ENCODE data around the gene ELP4.

The ELP4 gene

DNA sequence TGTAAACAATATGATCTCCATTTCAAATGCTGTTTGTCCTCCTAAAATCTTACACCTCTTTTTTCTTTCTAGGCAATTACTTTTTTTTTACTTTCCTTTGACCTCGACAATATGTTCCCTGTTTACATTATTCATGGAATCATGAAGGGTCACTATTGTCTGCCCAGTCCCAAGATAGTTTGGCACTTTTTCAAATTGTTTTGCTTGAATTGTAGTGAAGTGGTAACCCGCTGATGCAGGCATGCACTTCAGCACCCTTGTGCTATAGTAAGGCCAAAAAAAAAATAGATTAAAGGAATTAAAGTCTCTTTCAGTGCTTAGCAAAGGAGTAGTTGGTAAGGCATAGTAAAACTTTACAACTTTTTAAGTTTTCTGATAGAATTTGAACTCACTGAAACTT lies 210.7 kb downstream of the ELP4 start:
- Histone ChIP-seq H3K4me3 (ENCODE audit: low read length, poor library complexity, severe bottlenecking) (no peak overlapping the region), H3K4me2 (ENCODE audit: low read depth, low read length, poor library complexity, severe bottlenecking) (no peak overlapping the region), H3K36me3 (ENCODE audit: insufficient read depth, low read length) (no peaks in the 10 kb centered on the region), H3K4me1 (ENCODE audit: insufficient read depth, low read length, poor library complexity, severe bottlenecking) (peaks cover 12% of the 10 kb centered on the region), H3F3A (ENCODE audit: low read depth) (no peaks in the 10 kb centered on the region), H3K9me2 (replicated peaks; ENCODE audit: low read depth, low read length) (no peaks in the 10 kb centered on the region), H4K20me1 (ENCODE audit: insufficient read depth, low read length, poor library complexity, severe bottlenecking) (no peaks in the 10 kb centered on the region), H3K9me3 (ENCODE audit: insufficient read depth, low read depth, low read length) (no peaks in the 10 kb centered on the region), H3K79me2 (ENCODE audit: insufficient read depth, low read length) (no peaks in the 10 kb centered on the region), H2AFZ (ENCODE audit: low read length) (no peak overlapping the region), H3K27me3 (ENCODE audit: insufficient read depth, low read length, poor library complexity, severe bottlenecking) (no peaks in the 10 kb centered on the region), H3K9ac (ENCODE audit: low read depth, low read length, poor library complexity, severe bottlenecking) (no peak overlapping the region)
- TF ChIP-seq, protein P1, sequence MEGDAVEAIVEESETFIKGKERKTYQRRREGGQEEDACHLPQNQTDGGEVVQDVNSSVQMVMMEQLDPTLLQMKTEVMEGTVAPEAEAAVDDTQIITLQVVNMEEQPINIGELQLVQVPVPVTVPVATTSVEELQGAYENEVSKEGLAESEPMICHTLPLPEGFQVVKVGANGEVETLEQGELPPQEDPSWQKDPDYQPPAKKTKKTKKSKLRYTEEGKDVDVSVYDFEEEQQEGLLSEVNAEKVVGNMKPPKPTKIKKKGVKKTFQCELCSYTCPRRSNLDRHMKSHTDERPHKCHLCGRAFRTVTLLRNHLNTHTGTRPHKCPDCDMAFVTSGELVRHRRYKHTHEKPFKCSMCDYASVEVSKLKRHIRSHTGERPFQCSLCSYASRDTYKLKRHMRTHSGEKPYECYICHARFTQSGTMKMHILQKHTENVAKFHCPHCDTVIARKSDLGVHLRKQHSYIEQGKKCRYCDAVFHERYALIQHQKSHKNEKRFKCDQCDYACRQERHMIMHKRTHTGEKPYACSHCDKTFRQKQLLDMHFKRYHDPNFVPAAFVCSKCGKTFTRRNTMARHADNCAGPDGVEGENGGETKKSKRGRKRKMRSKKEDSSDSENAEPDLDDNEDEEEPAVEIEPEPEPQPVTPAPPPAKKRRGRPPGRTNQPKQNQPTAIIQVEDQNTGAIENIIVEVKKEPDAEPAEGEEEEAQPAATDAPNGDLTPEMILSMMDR (conservative IDR thresholded peaks at IDR 0.05; ENCODE audit: low read length): no peak
- no peak for TF ChIP-seq EZH2phosphoT487 (IDR thresholded peaks at IDR 0.05; ENCODE audit: borderline replicate concordance)

GRCh38 chr11:31720671-31721365 lies 211.3 kb downstream of the ELP4 start:
- no peak overlapping the region for H3K4me2 ChIP-seq (ENCODE audit: low read depth, low read length, poor library complexity, severe bottlenecking)
- H3K36me3 ChIP-seq (ENCODE audit: insufficient read depth, low read length): no peaks in the 10 kb centered on the region
- H3K9ac ChIP-seq (ENCODE audit: low read depth, low read length, poor library complexity, severe bottlenecking): no peak overlapping the region
- H3K4me1 ChIP-seq (ENCODE audit: insufficient read depth, low read length, poor library complexity, severe bottlenecking): peaks cover 12% of the 10 kb centered on the region
- H3K9me3 ChIP-seq (ENCODE audit: insufficient read depth, low read depth, low read length): no peaks in the 10 kb centered on the region
- no peak overlapping the region for H3K4me3 ChIP-seq (ENCODE audit: low read length, poor library complexity, severe bottlenecking)
- H4K20me1 ChIP-seq (ENCODE audit: insufficient read depth, low read length, poor library complexity, severe bottlenecking): no peaks in the 10 kb centered on the region
- H3K27me3 ChIP-seq (ENCODE audit: insufficient read depth, low read length, poor library complexity, severe bottlenecking): no peaks in the 10 kb centered on the region
- no peaks in the 10 kb centered on the region for H3F3A ChIP-seq (ENCODE audit: low read depth)
- H3K79me2 ChIP-seq (ENCODE audit: insufficient read depth, low read length): no peaks in the 10 kb centered on the region
- TF ChIP-seq, protein P1 (conservative IDR thresholded peaks at IDR 0.05; ENCODE audit: low read length): no peak
- TF ChIP-seq EZH2phosphoT487 (IDR thresholded peaks at IDR 0.05; ENCODE audit: borderline replicate concordance): no peak
- H3K9me2 ChIP-seq (replicated peaks; ENCODE audit: low read depth, low read length): no peaks in the 10 kb centered on the region
- no peak overlapping the region for H2AFZ ChIP-seq (ENCODE audit: low read length)

DNA sequence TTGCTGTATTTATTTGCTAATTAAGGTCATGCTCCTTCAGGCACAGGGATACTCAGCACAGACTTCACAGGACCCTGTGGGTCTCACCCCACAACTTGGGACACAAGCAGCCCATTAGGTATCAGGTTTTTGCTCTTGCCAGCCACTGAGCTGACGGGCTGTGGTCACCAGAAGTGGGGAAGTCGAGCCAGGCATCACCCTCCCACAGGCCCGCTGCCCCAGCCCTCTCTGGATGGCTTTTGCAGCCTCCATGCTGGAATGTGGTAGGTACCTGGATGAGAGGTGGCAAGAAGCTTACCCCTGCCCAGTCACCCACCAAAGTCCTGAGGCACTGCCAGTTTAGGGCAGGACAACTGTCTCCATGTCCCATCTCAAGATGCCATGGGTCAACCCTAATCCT lies 213.2 kb downstream of the ELP4 start:
- Histone ChIP-seq H3F3A (ENCODE audit: low read depth) (no peaks in the 10 kb centered on the region), H3K79me2 (ENCODE audit: insufficient read depth, low read length) (no peaks in the 10 kb centered on the region), H3K27me3 (ENCODE audit: insufficient read depth, low read length, poor library complexity, severe bottlenecking) (no peaks in the 10 kb centered on the region), H3K4me1 (ENCODE audit: insufficient read depth, low read length, poor library complexity, severe bottlenecking) (peaks cover 12% of the 10 kb centered on the region), H3K36me3 (ENCODE audit: insufficient read depth, low read length) (no peaks in the 10 kb centered on the region), H3K4me2 (ENCODE audit: low read depth, low read length, poor library complexity, severe bottlenecking) (no peak overlapping the region), H3K9me3 (ENCODE audit: insufficient read depth, low read depth, low read length) (no peaks in the 10 kb centered on the region), H3K4me3 (ENCODE audit: low read length, poor library complexity, severe bottlenecking) (no peak overlapping the region), H3K9me2 (replicated peaks; ENCODE audit: low read depth, low read length) (no peaks in the 10 kb centered on the region), H3K9ac (ENCODE audit: low read depth, low read length, poor library complexity, severe bottlenecking) (no peak overlapping the region), H2AFZ (ENCODE audit: low read length) (no peak overlapping the region), H4K20me1 (ENCODE audit: insufficient read depth, low read length, poor library complexity, severe bottlenecking) (no peaks in the 10 kb centered on the region)
- TF ChIP-seq, protein P1 (conservative IDR thresholded peaks at IDR 0.05; ENCODE audit: low read length): no peak
- TF ChIP-seq EZH2phosphoT487 (IDR thresholded peaks at IDR 0.05; ENCODE audit: borderline replicate concordance): no peak
